ENCODE results near the gene RRP1. TPM values are rescaled to one million over a fixed set of nuclear protein-coding genes. Genes with fewer than 3 reads are reported as not detected.

RRP1 gene
- total RNA-seq, 3 donors from 2014 or later = 15.9 to 16.3 (median 16.3) TPM

DNA sequence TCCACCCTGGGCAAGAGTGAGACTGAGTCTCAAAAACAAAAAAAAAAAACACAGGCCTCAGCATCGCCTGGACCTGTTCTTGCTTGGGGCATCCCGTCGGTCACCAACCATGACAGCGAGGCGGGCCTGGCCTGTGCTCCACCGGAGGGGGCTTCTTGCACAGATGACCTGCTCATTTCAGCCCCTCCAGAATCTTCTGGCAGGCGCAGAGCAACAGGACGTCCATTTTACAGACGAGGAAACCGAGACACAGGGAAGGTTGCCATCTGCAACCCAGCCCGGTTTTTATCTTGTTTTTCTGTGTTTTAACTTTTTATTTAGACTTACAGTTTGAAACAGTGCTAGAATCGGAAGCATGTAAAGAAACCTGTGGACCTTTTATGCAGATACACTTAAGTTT lies 14.2 kb upstream of the RRP1 start:
- H3K4me3 ChIP-seq = peak overlapping the region; percentile 77
- no peaks in the 10 kb centered on the region for H3K9me3 ChIP-seq
- H3K4me1 ChIP-seq (ENCODE audit: low read depth) = peaks cover 12% of the 10 kb centered on the region
- no peaks in the 10 kb centered on the region for H3K36me3 ChIP-seq (ENCODE audit: low read depth)
- TF ChIP-seq, protein P1, sequence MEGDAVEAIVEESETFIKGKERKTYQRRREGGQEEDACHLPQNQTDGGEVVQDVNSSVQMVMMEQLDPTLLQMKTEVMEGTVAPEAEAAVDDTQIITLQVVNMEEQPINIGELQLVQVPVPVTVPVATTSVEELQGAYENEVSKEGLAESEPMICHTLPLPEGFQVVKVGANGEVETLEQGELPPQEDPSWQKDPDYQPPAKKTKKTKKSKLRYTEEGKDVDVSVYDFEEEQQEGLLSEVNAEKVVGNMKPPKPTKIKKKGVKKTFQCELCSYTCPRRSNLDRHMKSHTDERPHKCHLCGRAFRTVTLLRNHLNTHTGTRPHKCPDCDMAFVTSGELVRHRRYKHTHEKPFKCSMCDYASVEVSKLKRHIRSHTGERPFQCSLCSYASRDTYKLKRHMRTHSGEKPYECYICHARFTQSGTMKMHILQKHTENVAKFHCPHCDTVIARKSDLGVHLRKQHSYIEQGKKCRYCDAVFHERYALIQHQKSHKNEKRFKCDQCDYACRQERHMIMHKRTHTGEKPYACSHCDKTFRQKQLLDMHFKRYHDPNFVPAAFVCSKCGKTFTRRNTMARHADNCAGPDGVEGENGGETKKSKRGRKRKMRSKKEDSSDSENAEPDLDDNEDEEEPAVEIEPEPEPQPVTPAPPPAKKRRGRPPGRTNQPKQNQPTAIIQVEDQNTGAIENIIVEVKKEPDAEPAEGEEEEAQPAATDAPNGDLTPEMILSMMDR (IDR thresholded peaks at IDR 0.05) = no peak
- no peak for DNase-seq
- intact Hi-C loops (cut with DNase I, micrococcal nuclease) = no loop called here
- no peak for ATAC-seq

DNA sequence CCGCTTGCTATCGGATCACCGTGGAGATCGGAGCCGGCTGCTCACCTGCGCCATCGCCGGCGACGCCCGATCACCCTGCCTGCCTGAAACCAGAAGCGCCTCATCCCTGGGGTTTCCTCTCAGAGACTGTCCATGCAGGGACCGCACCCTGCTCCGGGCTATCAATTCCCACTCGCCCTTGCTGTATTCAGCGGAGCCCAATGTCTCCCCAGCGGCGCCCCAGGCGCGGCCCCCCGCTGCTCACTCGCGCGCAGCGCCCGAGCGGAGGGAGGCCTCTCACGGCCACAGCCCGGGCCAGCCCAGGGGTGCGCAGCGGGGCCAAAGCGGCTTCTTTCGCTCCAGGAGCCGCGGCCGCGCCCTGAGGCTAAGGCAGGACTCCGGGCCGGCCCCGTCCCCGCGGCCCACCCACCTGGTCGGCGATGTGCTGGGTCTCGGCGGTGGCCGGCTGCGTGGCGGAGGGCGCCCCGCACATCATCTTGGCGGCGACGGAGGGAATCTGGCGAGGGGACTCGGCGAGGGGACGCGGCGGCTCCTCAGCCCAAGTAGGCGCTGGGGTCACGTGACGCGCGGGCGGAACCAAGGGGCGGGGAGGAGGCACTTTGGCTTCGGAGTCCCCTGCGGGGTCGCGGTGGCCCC lies 13.5 kb upstream of the RRP1 start, which contains the start of gene CSTB:
Gene CSTB, minus strand, starts transcription at position 514 of the 636 bp plus-strand sequence. Its CDS starts 39 bp downstream, at position 475.
- intact Hi-C loops (cut with DNase I, micrococcal nuclease) = no loop called here

DNA sequence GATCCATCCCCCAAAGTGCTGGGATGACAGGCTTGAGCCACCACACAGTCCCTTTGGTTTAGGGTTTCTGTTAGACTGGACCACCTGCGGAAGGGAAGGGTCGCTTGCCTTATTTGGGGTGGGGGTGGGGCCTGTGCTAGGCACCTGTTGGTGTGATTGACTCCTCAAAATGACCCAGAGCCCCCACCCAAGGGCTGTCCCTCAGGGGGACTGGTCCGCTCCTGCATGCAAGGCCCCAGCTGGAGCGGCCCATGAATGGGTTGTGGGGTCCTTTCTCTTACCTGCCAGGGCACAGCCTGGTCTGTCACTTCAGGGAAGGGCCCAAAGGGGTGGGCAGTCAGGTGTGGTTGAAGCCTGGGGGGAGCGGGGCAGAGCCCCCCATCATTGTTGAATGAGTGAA lies 11.4 kb upstream of the RRP1 start:
- Histone ChIP-seq H3K36me3 (ENCODE audit: low read depth) (no peaks in the 10 kb centered on the region), H3K4me3 (no peak overlapping the region), H3K4me1 (ENCODE audit: low read depth) (peaks cover 15% of the 10 kb centered on the region), H3K9me3 (no peaks in the 10 kb centered on the region)
- intact Hi-C loops (cut with DNase I, micrococcal nuclease) = no loop called here
- ATAC-seq = no peak
- DNase-seq = no peak
- TF ChIP-seq, protein P1 (IDR thresholded peaks at IDR 0.05) = no peak

More for the DNA sequence above, 13.5 kb upstream of the RRP1 start, which contains the start of gene CSTB:
- TF ChIP-seq, protein P1 (IDR thresholded peaks at IDR 0.05) = no peak
- peak within 1 kb of the TSS; percentile 77 for H3K4me3 ChIP-seq
- H3K4me1 ChIP-seq (ENCODE audit: low read depth) = peaks cover 15% of the 10 kb centered on the region
- no peaks in the 10 kb centered on the region for H3K36me3 ChIP-seq (ENCODE audit: low read depth)
- ATAC-seq (peak; percentile 81), DNase-seq (peak; percentile 89 to 91 (median 89))
- no peaks in the 10 kb centered on the region for H3K9me3 ChIP-seq

DNA sequence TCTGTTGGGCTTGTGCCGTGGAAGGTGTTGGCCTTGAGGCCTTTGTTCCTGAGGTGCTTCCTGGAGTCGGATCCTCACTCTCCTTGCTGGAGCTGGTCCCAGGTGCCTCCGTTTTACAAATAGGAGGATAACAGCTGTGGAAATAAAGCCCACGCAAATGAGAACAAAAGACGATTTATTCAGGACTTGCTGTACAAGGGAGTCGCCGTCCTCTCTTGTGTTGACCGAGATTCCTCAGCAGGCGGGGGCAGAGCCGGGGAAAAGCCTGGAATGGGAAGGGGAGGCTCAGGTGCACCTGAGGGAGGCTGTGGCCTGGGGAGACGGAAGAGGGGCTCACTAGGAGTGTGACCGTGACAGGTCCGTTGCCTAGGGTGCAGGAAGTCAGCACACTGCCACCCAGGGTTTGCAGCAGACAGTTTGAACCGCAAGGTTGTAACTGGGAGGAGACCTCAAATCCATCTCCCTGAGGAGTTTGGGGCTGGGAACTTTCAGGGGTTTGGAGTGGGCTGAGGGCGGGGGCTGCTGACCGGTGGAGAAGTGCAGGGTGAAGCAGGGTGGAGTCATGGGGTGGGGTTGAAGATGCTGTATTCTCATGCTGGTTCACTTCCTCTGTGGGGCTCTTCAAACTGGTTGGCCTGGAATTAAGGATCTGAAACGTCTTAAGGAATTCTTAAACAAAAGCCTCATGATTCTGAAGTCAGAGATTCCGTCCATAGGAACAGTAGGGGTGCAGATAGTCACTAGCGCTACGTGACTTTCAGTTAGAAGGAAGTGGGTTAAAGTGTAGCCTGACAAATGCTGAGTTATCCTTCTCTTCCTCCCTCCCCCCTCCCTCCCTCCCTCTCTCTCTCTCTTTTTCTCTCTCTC lies 10.7 kb upstream of the RRP1 start:
- H3K4me3 ChIP-seq = no peak overlapping the region
- no peaks in the 10 kb centered on the region for H3K9me3 ChIP-seq
- DNase-seq = peak in 1 of 3 donors; percentile 42
- peaks cover 15% of the 10 kb centered on the region for H3K4me1 ChIP-seq (ENCODE audit: low read depth)
- peak; percentile 4 for ATAC-seq
- intact Hi-C loops (cut with DNase I, micrococcal nuclease) = no loop called here
- TF ChIP-seq, protein P1 (IDR thresholded peaks at IDR 0.05) = no peak
- no peaks in the 10 kb centered on the region for H3K36me3 ChIP-seq (ENCODE audit: low read depth)

DNA sequence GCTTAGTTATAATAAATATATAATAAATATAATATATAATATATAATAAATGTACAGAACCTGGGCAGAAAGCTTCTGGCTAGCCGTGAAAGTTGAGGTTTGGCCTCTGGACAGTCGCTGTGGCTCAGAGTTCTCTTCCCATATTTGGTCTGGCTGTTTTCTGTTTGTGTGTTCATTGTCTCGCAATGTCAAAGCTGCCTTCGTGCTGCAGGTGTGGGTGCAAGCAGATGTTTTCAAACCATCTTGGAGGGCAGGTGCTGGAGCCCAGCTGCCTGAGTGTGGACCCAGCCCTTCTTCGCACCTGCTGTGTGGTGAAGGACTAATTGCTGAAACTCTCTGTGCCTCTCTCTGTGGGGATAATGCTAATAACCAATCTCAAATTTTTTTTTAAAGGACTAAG lies 9.7 kb upstream of the RRP1 start:
- TF ChIP-seq, protein P1 (IDR thresholded peaks at IDR 0.05) = no peak
- H3K4me3 ChIP-seq = no peak overlapping the region
- peaks cover 11% of the 10 kb centered on the region for H3K4me1 ChIP-seq (ENCODE audit: low read depth)
- no peaks in the 10 kb centered on the region for H3K36me3 ChIP-seq (ENCODE audit: low read depth)
- ATAC-seq (no peak), DNase-seq (no peak)
- intact Hi-C loops (cut with DNase I, micrococcal nuclease) = no loop called here
- H3K9me3 ChIP-seq = no peaks in the 10 kb centered on the region

All from mucosa of descending colon (tissue), 3 donors.